GM20431 (cell line): ENCODE data around the gene MEIOB.
"Not testable (repeated sequence)": the region's sequence is repeated elsewhere in the genome, so short reads cannot be mapped to it uniquely, and the experiment has no call there.

Experiments used
- in situ Hi-C: fragments of 300-500 bp; cut with MseI, MboI; formaldehyde crosslinking; loops from one replicate; pipeline ENCODE4 v1.15.0; 2020; ENCODE audit warnings: low sequenced_read_pairs; ENCODE audit not compliant: unreplicated experiment

MEIOB gene

DNA sequence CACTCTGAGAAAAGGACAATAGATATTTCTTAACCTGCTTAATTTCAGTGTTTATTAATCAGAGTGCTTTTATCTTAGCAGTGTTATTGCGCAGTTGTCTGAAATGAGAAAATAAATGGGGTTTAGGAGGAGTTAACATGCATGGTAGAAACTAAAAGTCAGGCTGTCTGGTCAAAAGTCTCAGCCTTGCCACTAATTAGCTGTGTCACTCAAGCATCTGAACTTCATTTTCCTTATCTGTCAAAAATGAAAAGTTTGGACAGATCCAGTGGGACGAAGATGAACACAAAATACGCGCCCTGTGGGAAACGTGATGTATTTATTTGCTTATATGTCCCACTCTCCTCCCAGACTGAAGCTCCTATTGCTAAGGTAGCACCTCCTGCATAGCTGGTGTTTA is 6.3 kb upstream of the MEIOB start:
- in situ Hi-C loops = no loop called here

DNA sequence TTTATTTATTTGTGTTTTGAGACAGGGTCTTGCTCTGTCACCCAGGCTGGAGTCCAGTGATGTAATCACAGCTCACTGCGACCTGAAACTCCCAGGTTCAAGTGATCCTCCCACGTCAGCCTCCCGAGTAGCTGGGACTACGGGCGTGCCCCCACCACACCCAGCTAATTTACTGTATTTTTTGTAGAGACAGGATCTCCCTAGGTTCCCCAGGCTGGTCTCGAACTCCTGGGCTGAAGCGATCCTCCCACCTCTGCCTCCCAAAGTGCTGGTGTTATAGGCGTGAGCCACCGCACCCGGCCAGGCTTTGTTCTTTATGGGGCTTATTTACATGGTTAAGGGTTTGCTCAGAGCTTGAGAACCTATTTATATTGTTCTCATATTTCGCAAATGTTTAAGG is 5.8 kb upstream of the MEIOB start:
- in situ Hi-C loops = no loop called here

DNA sequence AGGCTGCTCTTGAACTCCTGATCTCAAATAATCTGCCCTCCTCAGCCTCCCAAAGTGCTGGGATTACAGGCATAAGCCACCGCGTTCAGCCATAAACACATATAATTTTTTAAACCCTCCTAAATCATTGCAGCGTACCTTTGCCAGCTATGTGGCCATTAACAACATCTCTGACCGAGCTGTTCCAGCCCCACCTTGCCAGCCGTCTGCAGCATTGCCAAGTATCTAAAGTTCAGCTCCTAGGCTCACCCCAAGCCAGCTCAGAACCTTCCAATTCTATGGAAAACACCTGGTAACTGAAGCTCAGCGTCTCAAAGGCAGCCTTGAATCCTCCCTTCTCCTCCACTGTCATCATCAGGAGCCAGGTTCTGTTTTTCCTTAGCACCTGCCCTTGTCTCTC is 5.1 kb upstream of the MEIOB start:
- in situ Hi-C loops = no loop called here

DNA sequence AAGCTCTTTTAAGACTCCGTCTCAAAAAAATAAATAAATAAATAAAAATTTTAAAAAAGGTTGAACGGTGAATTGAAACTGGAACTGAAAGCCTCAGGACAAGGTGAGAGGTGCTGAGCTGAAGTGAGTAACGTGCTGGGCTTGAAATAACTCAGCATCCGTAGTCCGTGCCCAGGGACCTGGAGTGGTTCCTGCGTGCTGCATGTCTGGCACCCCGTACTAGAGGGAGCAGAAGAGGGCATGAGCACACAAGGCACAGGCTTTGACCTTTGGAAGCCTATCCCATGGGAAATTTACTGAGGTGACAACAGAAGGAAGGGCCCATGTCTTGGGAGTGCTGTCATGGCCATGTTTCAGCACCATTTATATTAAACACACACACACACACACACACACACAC is 4.5 kb upstream of the MEIOB start:
- in situ Hi-C loops = no loop called here

DNA sequence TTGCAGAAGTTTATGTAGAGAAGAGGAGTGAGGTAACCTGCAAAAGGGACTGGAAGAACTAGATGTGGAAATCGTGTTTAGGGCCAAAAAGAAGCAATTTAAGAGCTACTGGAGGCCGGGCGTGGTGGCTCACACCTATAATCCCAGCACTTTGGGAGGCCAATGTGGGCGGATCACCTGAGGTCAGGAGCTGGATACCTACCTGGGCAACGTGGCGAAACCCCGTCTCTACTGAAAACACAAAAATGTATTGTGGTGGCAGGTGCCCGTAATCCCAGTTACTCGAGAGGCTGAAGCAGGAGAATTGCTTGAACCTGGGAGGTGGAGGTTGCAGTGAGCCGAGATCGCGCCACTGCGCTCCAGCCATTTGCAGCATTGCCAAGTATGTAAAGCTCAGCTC is 4.1 kb upstream of the MEIOB start:
- in situ Hi-C loops = not testable (repeated sequence)

DNA sequence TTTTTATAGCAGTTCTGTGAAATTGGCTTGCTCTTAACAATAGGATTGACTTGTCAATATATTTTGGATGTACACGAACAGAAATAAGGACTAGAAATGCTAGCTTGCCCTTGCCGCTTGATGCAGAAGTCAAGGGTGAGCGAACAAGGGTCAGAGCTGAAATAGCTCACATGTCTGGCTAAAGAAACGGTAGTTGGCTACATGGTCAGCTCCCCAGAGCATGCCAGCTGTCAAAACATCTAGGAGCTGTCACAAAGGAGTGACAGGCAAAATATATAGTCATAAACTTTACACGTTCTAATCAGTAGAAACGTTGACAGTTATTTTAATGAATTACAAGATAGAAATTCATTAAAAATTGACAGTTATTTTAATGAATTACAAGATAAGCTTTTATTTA is 2.9 kb upstream of the MEIOB start:
- in situ Hi-C loops = no loop called here

DNA sequence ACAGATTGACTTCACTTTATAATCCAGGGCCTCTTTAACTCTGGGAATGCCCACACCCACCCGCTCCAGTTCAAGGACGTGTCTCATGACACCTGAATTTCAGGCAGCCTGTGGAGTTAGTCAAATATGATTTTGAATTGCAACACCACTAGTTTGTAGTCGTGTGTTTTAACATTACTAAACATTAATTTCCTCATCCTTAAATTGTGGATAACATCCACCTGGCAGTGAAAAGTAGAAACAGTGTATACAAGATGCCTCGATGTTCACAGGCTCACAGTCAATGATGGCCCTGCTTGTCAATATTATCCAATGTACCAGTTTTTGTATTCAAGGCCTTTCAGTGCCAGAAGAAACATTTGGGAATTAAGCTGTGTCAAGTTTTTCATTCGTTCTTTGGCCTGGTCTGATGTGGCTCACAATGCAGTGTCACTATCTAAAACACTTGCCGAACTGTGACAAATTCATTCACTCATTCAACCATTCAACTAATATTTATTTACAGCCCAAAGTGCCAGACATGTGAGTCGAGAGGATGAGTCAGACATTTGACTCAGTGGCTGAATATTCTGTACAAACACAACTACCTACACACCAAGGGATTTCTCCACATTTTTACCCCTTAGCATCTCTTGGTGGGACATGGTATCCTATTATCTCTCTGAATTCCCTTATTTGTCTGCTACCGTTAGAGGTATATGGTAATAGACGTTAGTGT is 1.4 kb downstream of the MEIOB start:
- in situ Hi-C loops = no loop called here

DNA sequence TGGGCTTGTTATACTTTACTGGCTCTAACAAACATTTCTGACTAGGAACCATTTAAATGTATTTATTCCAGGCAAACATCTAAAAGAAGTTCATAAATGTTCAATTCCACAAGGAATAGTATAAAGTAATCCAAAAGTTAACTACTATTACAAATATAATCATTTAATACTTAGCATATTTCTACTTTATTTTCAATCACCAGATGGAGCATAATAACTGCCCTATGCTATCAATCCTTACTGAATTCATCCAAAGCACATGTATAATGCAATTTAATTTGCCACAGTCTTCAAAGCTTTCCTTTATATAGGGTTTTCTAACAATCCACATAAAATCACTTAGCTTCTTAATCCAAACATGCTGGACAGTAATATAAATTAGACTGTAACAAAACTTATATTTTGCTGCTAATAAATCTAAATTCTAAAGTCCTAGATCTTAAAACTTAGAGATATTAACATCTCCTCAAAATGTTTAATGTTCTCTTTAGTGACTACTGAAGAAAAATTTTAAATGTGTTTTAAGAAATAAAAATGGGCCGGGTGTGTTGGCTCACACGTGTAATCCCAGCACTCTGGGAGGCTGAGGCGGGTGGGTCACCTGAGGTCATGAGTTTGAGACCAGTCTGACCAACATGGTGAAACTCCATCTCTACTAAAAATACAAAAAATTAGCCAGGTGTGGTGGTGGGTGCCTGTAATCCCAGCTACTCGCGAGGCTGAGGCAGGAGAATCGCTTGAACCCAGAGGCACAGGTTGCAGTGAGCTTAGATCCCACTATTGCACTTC is 5.9 kb downstream of the MEIOB start:
- in situ Hi-C loops = loop anchor here (10.0 kb wide), 1 partner anchor 69 kb away; no protein-coding TSS in a partner anchor

DNA sequence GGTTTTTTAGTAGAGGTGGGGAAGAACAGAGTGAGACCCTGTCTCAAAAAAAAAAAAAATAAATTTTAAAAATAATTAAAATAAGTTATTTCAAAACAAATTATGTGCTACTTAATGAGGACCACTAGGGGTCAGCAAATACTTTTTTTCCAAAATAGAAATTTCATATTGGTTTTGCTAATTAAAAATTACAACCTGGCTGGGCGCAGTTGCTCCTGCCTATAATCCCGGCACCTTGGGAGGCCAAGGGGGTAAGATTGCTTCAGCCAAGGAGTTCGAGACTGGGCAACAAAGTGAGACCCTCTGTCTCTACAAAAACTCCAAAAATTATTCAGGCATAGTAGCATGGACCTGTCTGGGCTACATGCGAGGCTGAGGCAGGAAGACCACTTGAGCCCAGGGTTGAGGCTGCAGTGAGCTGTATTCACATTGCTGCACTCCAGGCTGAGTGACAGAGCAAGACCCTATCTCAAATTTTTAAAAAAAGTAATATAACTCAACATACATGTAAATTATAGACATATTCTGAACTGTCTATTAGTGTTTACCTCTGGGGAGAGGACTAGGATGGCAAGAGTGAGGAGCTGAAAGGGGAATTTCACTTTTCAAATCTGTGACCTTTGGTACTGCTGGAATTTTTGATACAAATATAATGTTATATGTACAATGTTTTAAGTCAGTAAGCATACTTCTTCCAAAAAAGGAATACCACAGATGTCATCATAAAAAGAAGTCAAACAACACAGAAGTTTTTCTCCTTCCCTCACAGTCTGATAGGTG is 8.1 kb downstream of the MEIOB start:
- in situ Hi-C loops = loop anchor here (10.0 kb wide), 1 partner anchor 71 kb away; no protein-coding TSS in a partner anchor

DNA sequence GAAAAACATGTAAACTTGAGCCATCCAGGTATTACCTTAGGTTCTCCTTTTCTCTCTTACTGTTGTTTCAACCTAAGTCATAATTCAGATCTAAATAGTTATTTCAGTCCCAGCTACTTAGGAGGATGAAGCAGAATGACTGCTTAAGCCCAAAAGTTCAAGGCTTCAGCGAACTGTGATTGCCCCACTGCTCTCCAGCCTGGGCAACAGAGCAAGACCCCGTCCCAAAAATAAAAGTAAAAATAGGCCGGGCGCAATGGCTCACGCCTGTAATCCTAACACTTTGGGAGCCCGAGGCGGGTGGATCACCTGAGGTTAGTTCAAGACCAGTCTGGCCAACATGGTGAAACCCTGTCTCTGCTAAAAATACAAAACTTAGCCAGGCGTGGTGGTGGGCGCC is 9.6 kb downstream of the MEIOB start:
- in situ Hi-C loops = loop anchor here (10.0 kb wide), 1 partner anchor 72 kb away; no protein-coding TSS in a partner anchor

DNA sequence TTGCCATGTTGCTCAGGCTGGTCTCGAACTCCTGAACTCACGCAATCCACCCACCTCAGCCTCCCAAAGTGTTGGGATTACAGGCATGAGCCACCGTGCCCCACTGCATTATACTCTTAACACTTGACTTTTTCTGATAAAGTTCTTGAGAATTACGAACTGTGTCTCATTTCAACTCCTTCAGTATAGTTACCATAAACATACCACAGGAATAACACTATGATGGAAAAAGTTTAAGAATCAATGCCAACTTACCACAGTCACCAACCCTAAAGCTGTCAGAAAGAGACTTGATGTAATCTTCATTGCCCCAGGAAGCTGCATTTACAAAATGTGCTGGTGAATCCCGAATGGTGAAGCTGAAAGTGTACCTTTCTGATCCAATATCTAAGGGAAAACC is 10.2 kb downstream of the MEIOB start:
- in situ Hi-C loops = loop anchor here (10.0 kb wide), 1 partner anchor 73 kb away; no protein-coding TSS in a partner anchor

DNA sequence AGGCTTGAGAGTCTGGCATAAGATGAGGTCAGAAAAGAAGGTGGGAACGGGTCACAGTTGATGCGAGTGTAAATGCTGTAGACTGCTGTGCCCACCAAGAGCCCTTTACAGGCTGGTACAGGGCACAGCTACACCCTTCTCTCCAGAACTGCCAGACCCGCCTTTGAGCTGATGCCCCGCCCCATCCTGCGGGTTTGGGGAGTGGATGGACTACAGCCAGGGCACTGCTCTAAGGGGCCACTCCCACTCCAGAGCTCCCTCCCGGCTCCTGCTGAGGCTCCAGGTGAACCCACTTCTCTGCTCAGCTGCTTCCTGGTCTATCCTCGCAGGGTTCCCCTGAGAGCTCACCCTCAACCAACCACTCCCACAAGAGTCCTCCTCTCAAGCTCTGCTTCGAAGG is 12.3 kb downstream of the MEIOB start:
- in situ Hi-C loops = loop anchor here (10.0 kb wide), 1 partner anchor 75 kb away; no protein-coding TSS in a partner anchor

DNA sequence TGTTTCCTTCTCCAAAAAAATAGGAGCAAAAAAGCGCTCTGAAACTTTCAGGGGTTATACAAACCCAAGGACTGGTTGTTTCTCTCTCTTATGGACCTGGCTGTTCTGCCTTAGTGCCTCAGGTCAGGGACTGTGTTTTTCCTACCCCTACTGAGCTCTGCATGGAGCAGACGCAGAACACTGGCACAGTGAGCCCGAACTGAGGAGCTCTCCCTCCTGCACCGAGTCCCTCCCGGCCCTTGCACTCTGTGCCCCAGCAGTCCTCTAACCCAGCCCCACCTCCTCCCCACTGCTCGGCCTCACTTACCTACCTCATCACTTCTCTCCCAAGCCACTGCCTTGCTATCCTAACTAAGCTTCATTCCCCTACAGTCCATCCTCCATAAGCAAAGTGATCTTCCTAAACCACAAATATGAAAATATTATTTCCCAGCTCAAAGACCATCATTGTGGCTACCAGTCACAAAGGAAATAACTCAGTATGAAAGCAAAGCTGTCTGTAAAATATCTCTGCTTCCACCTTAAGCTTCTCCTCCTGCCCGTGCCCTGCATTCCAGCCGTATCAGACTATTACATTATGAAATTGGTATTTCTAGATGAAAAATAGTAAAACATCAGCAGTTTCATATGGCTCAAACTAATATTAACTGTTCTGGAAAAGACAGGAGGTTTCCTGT is 13.6 kb downstream of the MEIOB start:
- in situ Hi-C loops = no loop called here

DNA sequence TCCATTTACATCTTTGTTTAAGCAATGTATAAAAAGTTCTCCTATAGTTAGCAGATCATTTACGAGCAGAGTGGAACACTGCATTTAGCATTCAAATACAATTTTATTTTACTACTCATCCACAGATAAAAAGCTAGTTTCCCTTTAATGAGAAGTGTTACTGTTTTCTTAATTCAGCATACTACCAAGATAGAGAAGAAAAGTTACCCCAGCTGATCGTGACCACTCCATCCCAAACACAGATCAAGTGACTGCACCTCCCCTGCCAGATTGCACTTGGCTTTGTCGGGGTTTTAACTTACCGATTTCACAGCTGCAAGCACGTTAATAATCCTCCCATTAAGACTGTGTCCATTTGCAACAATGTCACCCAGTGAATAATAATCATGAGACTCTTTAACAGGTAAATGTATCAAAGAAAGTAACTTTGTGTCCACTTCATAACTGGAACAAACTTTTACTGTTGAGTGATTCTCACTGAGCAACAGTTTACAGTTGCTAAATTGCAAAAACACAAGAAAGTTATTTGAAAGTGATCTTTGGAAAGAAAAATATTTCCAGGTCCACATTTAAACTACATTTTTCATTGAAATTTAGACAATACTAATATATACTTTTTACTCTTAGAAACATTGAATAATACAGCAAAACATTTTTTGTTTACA is 14.4 kb downstream of the MEIOB start:
- in situ Hi-C loops = no loop called here

DNA sequence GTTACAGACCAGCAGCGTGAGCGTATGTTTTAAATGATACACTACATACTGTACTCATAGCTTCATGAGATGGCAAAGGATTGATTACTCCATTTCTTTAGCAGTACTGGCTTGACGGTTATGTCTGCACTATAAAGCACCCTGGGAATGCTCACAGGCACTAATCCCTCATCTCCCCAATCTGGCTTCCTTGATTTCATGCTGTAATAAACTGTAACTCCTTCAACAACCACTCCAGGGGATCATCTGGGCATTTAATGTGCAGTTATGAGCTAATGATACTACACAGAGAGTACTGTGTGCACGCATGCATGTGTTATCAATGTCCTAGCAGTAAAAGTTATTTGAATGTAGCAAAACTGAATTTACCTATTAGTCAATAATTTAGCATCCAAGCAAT is 20.2 kb downstream of the MEIOB start:
- in situ Hi-C loops = no loop called here

DNA sequence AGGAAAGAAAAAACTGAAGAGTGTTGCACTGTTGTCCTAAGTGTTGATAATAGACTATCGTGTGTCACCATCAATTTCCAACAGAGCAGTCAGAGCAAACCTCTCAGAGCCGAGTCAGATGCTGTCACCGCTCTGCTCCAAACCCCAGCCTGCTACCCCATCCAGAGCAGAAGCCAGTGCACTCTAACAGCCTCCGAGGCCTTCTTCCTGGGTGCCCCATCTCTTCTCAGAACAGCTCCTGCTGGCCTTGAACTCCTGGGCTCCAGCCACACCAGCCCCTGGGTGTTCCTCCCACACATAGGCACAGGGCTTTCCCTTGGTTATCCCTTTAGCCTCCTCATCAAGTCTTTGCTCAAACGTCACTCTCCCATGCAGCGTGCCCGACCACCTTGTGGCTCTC is 21.0 kb downstream of the MEIOB start:
- in situ Hi-C loops = no loop called here

DNA sequence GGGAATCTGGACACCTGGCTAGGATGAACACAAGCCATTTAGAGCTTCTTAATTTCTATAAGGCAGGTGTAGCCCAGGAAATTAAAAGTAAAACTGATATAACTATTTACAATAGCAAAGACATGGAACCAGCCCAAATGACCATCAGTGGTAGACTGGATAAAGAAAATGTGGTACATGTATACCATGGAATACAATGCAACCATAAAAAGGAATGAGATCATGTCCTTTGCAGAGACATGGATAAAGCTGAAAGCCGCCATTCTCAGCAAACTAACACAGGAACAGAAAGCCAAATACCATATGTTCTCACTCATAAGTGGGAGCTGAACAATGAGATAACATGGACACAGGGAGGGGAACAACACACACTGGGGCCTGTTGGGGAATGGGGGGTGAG is 25.5 kb downstream of the MEIOB start:
- in situ Hi-C loops = no loop called here

DNA sequence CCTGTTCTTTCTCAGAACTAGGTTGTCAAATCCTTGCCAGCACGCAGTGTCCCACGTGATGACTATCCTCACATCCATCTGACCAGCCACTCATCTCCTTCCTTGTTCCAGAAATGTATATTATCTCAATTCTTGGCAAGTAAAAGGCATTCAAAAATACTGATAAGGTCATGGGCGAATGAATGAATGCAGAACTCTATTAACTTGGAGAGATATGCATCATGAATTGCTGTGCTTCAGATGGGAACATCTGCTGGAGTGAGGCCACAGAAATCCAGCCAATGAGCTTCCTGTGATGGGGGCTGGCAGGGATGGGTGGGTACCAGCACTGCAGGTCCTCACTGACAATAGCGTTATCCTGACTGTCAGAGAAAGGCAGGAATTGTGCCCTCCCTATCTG is 26.0 kb downstream of the MEIOB start:
- in situ Hi-C loops = no loop called here

DNA sequence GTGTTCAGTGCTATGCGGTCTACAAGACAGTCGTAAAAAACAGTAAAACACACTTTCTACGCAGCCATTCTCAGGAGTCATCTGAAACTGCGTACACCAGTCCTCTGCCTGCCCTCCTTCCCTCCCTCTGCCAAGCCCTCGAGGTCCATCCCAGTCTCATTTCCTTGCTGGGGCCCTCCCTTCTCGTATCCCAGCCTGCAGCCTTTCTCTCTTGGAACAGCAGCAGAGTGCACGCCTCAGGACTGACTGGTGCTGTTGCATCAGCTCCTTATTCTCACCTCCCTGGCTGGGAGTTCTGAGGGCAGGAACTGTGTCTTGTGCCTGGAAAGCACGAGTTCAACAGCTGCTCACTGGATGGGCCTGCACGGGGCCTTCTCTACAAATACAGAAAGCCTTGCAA is 32.4 kb downstream of the MEIOB start:
- in situ Hi-C loops = no loop called here

DNA sequence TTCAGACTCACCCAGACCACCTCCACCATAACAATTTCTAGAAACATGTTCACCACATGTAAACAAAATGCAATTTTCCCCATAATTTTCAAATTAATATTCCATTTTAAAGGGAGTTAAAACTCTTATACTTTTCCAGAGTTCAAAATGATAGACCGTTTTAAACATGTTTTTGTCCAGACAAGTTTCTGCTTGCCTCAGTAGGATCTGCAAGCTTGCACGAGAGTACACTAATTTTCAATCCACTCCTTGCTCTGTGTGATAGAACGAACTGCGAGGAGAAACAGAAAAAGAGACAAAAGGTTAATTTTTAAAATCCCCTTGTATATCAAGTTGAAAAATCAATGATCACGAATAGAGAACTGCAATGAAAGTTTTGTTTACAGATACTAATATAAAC is 37.9 kb downstream of the MEIOB start:
- in situ Hi-C loops = no loop called here
